ENCODE results near the gene EHBP1L1. TPM values are rescaled to one million over a fixed set of nuclear protein-coding genes. Genes with fewer than 3 reads are reported as not detected.

The EHBP1L1 gene
- total RNA-seq, 4 donors from 2014 or later = 46.5 to 101 (median 87.4) TPM

- intact Hi-C loops (cut with DNase I) = loop anchor here (10.0 kb wide), 1 partner anchor 74 kb away; the partner anchor contains the start of genes MAP3K11 and PCNX3
- peak; percentile 73 for DNase-seq
- WGBS, 2 donors = 0 to 2% methylated on average over 3 to 9 of the region's 78 CpGs
- Histone ChIP-seq H3K9me3 (no peaks in the 10 kb centered on the region), H3K27ac (peak overlapping the region; percentile 92 to 98 (median 96)), H3K4me1 (peaks cover 21 to 41% (median 25%) of the 10 kb centered on the region in 3 donors), H3K27me3 (no peaks in the 10 kb centered on the region), H3K36me3 (peaks cover 13 to 55% (median 23%) of the 10 kb centered on the region in 3 donors), H3K4me3 (peak overlapping the region; percentile 40 to 82 (median 56))
- TF ChIP-seq, protein P1, sequence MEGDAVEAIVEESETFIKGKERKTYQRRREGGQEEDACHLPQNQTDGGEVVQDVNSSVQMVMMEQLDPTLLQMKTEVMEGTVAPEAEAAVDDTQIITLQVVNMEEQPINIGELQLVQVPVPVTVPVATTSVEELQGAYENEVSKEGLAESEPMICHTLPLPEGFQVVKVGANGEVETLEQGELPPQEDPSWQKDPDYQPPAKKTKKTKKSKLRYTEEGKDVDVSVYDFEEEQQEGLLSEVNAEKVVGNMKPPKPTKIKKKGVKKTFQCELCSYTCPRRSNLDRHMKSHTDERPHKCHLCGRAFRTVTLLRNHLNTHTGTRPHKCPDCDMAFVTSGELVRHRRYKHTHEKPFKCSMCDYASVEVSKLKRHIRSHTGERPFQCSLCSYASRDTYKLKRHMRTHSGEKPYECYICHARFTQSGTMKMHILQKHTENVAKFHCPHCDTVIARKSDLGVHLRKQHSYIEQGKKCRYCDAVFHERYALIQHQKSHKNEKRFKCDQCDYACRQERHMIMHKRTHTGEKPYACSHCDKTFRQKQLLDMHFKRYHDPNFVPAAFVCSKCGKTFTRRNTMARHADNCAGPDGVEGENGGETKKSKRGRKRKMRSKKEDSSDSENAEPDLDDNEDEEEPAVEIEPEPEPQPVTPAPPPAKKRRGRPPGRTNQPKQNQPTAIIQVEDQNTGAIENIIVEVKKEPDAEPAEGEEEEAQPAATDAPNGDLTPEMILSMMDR (IDR thresholded peaks at IDR 0.05) = peak; percentile 82 to 95 (median 94)
- TF ChIP-seq POLR2A (IDR thresholded peaks at IDR 0.05) = peak in 2 of 4 donors; percentile 7 to 41
Observed at GRCh38 chr11:65540290-65541092, 35.4 kb upstream of the EHBP1L1 start.

DNA sequence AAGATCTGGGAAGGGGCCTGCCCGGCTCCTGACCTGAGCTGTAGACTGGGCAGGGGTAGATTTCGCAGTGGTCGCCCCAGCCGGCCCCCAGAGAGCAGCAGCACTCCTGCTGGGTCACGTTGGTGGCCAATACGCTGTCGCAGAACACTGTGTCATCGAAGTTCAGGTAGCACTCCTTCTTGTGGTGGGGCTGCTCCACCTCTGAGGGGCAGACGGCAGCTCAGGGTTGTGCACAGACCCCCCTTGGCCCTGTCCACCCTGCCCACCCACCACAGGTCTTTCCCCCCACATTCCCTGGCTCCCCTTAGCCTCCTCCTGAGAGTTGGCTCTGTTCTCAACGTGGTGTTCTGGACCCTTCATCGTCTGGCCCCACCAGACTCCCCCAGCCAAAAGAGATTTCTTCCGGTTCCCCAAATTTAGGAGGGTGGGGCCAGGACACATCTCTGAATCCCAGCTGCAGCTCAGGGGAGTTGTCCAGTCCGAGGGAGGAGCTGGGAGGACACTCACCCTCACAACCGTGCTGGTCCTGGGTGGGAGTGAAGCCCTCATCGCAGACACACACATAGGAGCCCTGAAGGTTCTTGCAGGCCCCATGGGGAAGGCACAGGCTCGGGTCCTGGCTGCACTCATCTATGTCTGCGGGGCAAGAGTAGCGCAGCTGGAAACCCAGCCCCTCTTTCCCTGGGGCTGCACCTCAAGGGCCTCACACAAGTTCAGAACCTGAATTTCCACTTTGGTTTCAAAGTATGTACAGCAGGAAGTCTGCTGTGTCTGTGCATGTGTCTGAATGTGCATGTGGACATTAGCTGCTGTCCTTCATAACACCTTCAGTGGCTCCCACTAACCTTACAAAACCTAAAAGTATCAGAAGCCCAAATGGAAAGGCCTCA is 34.5 kb upstream of the EHBP1L1 start:
- DNase-seq = no peak
- no peak for TF ChIP-seq POLR2A (IDR thresholded peaks at IDR 0.05)
- 20 to 52% methylated on average over 1 to 4 of the region's 18 CpGs for WGBS, 2 donors
- H3K4me3 ChIP-seq = peak overlapping the region; percentile 40 to 82 (median 56)
- no peaks in the 10 kb centered on the region for H3K27me3 ChIP-seq
- no peaks in the 10 kb centered on the region for H3K9me3 ChIP-seq
- peaks cover 13 to 46% (median 20%) of the 10 kb centered on the region in 3 donors for H3K36me3 ChIP-seq
- peak overlapping the region; percentile 92 to 98 (median 96) for H3K27ac ChIP-seq
- intact Hi-C loops (cut with DNase I) = loop anchor here (10.0 kb wide), 1 partner anchor 73 kb away; the partner anchor contains the start of genes MAP3K11 and PCNX3
- peaks cover 28 to 49% (median 31%) of the 10 kb centered on the region in 3 donors for H3K4me1 ChIP-seq

DNA sequence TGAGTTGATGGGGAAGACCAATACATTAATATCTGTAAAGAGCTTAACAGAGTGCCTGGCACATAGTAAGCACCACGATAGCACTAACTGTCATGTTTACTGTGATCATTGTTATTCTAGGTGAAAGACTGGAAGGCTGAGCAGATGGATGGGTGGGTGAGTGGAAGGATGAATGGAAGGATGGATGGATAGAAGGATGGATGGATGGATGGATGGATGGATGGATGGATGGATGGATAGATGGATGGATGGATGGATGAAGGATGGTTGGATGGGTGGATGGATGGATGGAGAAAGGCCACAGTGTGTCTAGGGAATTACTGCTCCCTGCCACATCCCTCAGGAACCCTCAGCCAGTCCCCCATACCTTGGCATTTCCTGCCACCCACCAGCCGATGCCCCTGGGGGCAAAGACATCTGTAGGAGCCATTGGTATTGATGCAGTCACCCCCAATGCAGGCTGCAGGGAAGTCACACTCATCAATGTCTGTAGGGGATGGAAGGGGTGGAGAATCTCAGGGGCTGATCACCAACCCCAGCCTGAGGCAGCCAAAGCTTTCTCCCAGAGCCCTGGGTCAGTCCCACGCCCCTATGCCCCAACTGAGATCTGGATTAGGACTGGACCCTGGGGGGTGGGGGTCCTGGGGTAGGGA is 33.0 kb upstream of the EHBP1L1 start:
- no peaks in the 10 kb centered on the region for H3K9me3 ChIP-seq
- no peak for DNase-seq
- no peak overlapping the region for H3K4me3 ChIP-seq
- peaks cover 7 to 38% (median 12%) of the 10 kb centered on the region in 3 donors for H3K36me3 ChIP-seq
- no peak overlapping the region for H3K27ac ChIP-seq
- 84 to 92% methylated on average over 2 of the region's 3 CpGs for WGBS, 2 donors
- intact Hi-C loops (cut with DNase I) = loop anchor here (10.0 kb wide), 1 partner anchor 72 kb away; the partner anchor contains the start of genes MAP3K11 and PCNX3
- peaks cover 33 to 64% (median 38%) of the 10 kb centered on the region in 3 donors for H3K4me1 ChIP-seq
- TF ChIP-seq POLR2A (IDR thresholded peaks at IDR 0.05) = no peak
- TF ChIP-seq, protein P1 (IDR thresholded peaks at IDR 0.05) = no peak
- no peaks in the 10 kb centered on the region for H3K27me3 ChIP-seq

GRCh38 chr11:65545853-65546216 is 30.0 kb upstream of the EHBP1L1 start:
- intact Hi-C loops (cut with DNase I) = loop anchor here (10.0 kb wide), 1 partner anchor 69 kb away; the partner anchor contains the start of genes MAP3K11 and PCNX3
- 41 to 76% methylated on average over 4 of the region's 4 CpGs for WGBS, 2 donors
- H3K27ac ChIP-seq = peak overlapping the region; percentile 61 to 83 (median 70)
- no peak for TF ChIP-seq POLR2A (IDR thresholded peaks at IDR 0.05)
- TF ChIP-seq, protein P1 (IDR thresholded peaks at IDR 0.05) = no peak
- peaks cover 0 to 33% (median 0%) of the 10 kb centered on the region in 3 donors for H3K36me3 ChIP-seq
- peaks cover 26 to 40% (median 26%) of the 10 kb centered on the region in 3 donors for H3K4me1 ChIP-seq
- no peaks in the 10 kb centered on the region for H3K9me3 ChIP-seq
- no peak for DNase-seq
- H3K27me3 ChIP-seq = no peaks in the 10 kb centered on the region
- H3K4me3 ChIP-seq = peak overlapping the region; percentile 37 to 62 (median 47)
